ENCODE results near the gene MTUS2.

MTUS2 gene

DNA sequence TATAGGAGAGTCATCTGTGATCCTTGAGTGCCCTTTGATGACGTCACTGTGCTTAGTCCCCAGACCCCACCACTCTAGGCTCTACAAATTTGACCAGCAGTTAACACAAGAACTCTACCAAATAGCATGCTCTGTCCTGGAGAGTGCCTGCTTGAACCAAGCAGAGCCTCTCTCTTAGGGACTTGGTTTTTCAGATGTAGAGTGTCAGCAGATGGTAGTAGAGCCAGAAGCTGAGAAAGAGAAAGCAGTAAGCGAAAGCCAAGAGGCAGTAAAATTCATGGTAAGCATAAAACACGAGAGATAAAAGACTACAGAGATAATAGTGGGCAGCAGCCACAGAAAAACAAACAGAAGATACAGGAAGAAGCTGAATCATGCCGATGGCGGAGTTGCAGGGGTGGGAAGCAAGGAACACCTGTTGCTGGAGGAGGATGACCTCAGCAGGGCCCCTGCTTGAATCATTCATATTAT is 582.1 kb downstream of the MTUS2 start:
- DNase-seq (ENCODE audit: low read depth) = peak; percentile 30

GRCh38 chr13:29405401-29405800 is 585.3 kb downstream of the MTUS2 start:
- no peak for DNase-seq (ENCODE audit: low read depth)

GRCh38 chr13:29411481-29411880 is 591.3 kb downstream of the MTUS2 start:
- peak; percentile 58 for DNase-seq (ENCODE audit: low read depth)

DNA sequence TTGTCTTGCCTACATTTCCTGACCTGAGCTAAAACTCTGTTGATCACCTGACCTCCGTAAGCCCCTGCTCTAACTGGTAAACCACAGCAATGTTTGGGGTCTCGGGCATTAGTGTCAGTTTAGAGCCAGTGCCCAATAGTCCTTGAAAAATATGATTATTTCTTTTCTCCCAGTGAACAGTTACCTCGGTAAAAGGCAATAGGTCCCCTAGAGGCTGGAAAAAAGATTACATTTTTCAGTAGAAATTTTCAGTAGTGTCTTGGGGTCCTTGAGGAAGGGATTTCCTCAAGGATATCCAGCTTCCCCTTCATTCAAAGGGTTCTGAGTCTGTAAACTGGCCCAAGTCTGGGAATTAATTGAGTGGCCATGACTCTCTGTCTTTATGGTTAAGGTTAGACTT is 597.9 kb downstream of the MTUS2 start:
- no peak for DNase-seq (ENCODE audit: low read depth)

GRCh38 chr13:29421118-29421517 is 601.0 kb downstream of the MTUS2 start:
- DNase-seq (ENCODE audit: low read depth) = no peak

DNA sequence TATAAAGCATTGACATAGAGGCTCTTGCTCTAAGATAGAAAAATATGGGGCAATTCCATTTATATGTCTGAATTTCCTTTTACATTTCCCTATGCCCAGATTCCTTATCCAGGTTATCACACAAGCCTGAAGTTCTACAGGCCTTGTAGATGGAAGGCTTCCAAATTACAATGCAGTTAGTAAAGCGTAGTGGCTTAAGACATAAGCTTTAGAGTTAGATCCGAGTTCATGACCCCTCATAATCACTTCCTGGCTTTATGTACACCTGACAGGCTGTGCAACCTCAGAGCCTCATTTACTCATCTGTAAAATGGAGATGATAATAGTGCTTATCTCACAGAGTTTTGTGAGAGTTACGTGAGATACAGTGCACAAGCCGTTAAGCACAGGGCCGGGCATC is 601.9 kb downstream of the MTUS2 start:
- DNase-seq (ENCODE audit: low read depth) = no peak

- no peak for DNase-seq (ENCODE audit: low read depth)
Measured at GRCh38 chr13:29423050-29423449, 602.9 kb downstream of the MTUS2 start.

DNA sequence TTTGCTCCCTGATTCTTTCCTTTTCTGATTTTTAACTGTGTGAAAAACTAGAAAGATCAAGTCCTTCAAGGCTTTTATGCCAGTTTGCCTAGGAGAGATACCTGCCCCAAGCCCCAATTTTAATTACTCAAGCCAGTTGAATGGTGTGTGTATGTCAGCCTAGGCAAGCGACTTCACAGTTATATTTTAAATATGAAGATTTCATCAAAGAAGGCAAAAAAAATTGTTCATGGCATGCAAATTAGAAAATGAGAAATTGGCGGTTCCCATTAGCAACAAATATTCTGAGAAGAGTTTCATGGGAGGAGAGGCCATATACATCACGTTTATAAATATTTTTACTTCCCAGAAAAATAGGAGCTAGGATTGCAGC is 607.8 kb downstream of the MTUS2 start:
- no peak for DNase-seq (ENCODE audit: low read depth)

GRCh38 chr13:29428310-29429181 is 608.4 kb downstream of the MTUS2 start:
- no peak for DNase-seq (ENCODE audit: low read depth)

DNA sequence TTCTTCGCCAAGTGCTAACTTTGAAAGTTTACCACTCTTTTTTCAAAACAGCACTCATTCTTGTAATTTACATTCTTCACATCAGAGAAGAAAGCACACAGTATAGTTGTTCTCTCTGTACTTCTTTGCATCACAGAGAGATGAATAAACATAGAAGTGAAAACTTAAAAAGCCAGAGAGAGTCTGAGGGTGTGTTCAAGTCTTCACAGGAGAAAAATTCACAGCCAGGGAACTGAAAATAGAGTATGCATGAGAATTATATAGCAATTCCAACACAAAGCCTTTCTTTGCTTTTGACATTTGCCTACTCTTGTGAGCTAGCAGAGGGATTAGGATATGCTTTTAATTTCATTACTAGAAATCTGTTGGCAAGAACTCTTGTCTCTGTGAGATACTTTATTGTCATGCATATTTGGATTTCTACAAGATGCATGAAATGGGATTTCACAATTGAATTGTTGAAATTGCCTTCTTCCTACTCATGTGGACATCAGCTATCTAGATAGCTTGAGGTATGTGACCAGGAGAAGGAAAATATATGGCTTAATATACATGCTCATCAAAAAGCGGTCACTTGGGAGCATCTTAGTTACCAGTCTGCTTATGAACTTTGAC is 609.3 kb downstream of the MTUS2 start:
- DNase-seq (ENCODE audit: low read depth) = peak; percentile 16

DNA sequence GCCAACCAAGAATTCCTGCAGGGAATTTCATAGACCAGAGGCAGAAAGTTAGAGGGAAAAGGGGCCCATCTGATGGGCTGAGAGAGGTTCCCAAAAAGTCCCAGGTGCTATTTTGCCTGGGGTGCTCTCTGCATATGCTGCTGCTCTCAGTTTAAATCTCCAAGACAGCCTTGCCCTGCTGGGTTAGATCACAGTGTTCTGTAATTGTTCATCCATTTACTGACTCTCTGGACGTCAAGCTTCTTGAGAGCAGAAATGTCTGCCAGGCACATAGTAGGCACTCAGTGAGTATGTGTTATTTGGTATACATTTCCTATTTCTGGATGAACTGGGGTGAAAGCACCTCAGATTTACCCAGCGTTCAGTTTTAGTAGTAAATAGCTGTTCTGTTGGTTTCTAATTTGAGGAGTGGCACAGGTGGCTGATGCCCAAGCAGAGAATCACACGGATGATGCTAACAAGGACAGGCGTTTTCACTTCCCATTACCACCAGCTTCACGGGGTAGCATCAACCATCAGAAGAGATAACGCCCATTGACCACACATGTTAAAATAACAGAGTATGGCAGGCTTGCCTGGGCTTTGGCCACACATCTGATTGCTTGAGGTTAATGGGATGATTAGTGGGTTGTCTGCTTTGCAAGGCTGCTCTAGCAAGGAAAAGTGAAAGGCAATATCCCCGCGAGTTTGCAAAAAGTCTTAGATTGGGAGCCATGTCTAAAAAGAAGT is 614.2 kb downstream of the MTUS2 start:
- no peak for DNase-seq (ENCODE audit: low read depth)

- DNase-seq (ENCODE audit: low read depth) = peak; percentile 86
Measured at GRCh38 chr13:29435125-29435911, 615.2 kb downstream of the MTUS2 start.

GRCh38 chr13:29436291-29436690 is 616.2 kb downstream of the MTUS2 start:
- peak; percentile 72 for DNase-seq (ENCODE audit: low read depth)

GRCh38 chr13:29436721-29437280 is 616.7 kb downstream of the MTUS2 start:
- no peak for DNase-seq (ENCODE audit: low read depth)

DNA sequence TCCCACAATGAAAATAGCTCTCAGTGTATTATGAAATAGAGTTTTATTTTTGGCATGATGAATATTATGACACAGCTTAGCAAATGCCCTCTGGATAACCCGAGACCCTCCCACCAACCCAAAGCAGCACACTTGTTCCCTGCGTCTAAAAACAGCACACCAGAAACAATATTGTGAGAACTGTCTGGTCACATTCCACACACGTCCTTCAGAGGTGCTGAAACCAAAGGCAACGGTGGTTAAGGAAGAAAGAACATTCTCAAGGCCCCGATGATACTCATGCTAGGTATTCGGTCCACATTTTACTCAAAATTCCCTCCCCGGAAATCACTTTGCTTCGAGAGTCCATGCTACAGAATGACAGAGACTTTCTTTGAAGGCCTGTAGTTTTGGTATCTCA is 618.6 kb downstream of the MTUS2 start:
- peak; percentile 41 for DNase-seq (ENCODE audit: low read depth)

DNA sequence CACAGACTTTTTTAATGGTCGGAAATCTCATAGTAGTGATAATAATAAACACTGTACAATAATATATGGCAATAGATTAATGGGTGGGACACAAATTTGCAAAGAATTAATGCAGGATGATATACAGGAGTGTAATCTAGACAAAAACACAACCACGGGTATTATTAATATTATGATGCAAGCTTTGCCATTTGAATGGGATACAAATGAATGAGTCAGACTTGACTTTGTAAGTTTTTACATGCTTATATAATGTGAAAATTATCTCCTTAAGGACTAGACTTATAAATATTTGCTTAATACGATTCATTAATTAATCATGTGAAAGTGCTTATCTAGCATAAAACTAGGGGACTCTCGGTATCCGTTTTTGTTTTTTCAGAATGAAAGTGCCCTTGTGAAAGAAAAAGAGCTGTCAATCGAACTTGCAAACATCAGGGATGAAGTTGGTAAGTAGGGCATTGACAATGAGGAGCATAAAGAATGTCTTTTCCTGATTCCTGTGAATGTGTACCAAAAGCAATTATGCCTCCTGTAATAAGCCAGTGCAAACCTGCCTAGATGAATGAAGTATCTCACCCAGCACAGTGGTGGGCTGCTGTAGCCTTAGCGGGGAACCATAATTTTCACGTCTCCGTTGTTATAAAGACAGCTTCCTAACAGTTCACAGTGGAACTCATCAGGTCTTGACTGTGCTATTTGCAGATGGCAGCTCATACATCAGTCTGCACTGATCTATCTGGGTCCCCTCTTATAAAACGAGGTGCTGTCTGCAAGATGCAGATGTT is 619.7 kb downstream of the MTUS2 start:
- DNase-seq (ENCODE audit: low read depth) = no peak

GRCh38 chr13:29441306-29441705 is 621.2 kb downstream of the MTUS2 start:
- no peak for DNase-seq (ENCODE audit: low read depth)

GRCh38 chr13:29446016-29446415 is 625.9 kb downstream of the MTUS2 start:
- DNase-seq (ENCODE audit: low read depth) = no peak

DNA sequence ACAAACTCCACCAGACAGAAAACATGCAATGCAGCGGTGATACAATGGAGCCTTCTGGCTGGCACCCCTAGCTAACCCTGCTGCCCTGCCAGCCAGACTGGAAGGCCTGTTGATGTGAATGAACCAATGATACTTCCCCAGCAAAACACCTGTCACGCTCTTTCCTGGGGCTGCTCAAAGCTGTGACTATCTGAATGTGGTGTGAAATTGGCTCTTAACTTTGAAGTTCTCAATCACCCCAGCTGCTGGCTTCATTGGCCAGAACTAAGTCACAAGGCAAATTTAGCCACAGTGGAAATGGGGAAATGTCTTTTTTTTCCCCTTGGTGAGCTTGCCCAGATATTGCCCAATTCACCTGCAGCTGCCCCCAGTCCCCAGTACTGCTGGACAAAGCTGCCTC is 628.0 kb downstream of the MTUS2 start:
- no peak for DNase-seq (ENCODE audit: low read depth)

DNA sequence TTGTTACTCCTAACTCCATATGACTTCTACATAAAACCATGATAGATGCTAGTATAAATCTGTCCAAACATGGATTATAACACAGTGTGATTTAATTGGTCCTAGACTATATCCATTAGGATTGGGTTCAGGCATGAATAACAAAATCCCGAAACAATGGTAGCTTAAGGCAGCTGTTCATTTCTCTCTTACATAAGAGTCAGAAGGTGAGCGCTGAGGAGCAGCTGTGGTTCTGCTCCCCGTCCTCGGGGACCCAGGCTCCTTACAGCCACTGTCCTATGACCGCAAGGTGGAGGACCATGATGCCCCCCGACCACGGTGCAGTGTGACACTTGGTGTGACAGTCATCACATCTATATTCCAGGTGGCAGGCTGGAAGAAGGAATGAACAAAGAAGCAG is 629.6 kb downstream of the MTUS2 start:
- no peak for DNase-seq (ENCODE audit: low read depth)

GRCh38 chr13:29451976-29452375 is 631.8 kb downstream of the MTUS2 start:
- DNase-seq (ENCODE audit: low read depth) = no peak
